H1 (cell line): ENCODE data around the gene RMND1. TPM values are rescaled to one million over a fixed set of nuclear protein-coding genes. Genes with fewer than 3 reads are reported as not detected.

Experiments used
- ATF3 ChIP-seq: IDR thresholded peaks from 2 replicates; pipeline ENCODE4 v1.6.1; 2011; ENCODE audit warnings: low read depth, mild to moderate bottlenecking, low read length; ENCODE audit not compliant: insufficient read depth
- CBX5 ChIP-seq: fragments of 300-800, 300-1000 bp; sonication (generic); IDR thresholded peaks from 2 replicates; pipeline ENCODE4 v1.7.1; 2016; ENCODE audit warnings: antibody characterized with exemption, low read length, low read depth
- CEBPB ChIP-seq: IDR thresholded peaks from 2 replicates; pipeline ENCODE4 v1.6.1; 2012; ENCODE audit warnings: low read depth, low read length
- CTBP2 ChIP-seq: IDR thresholded peaks from 2 replicates; pipeline ENCODE4 v1.7.0; 2011; ENCODE audit warnings: borderline replicate concordance, mild to moderate bottlenecking, moderate library complexity, mixed read lengths, low read length; ENCODE audit not compliant: insufficient read depth, insufficient read length
- POU5F1 ChIP-seq: IDR thresholded peaks from 2 replicates; pipeline ENCODE4 v1.6.1; 2011; ENCODE audit warnings: low read depth, mild to moderate bottlenecking, low read length, moderate library complexity
- SIRT6 ChIP-seq: IDR thresholded peaks from one replicate; pipeline ENCODE4 v1.7.1; 2012; ENCODE audit warnings: low read length, inconsistent platforms
- polyA plus RNA-seq, 7 experiments: library from polyadenylated mRNA; depleted of rRNA in 3 of 7; stranded (reverse) in 5 of 7; unstranded in 2 of 7; fragments of >200 nt in 5 of 7; fragments of 200-250 nt in 2 of 7; gene quantifications; 1 replicate in 5 of 7; 2 replicates in 1 of 7; 4 replicates in 1 of 7; pipeline versions ENCODE4 v1.2.1 to v1.2.3, GENCODE V29; 2011 to 2013; ENCODE audit warnings: missing spikeins in 2 of 7, mixed read lengths in 2 of 7
- total RNA-seq: library from RNA; stranded (reverse); fragmentation: NEBNext Ultra II Directional; extraction: Animal tissue kit (Norgen Biotek cat#: 25700); gene quantifications from 2 replicates; pipeline ENCODE4 v1.2.1, GENCODE V29; 2021

Gene RMND1
- total and polyA plus RNA-seq, 2 of the 8 experiments (the other 6 are each of a cell fraction or from before 2014, with no cell fraction given): 7.3 to 21.9 TPM

DNA sequence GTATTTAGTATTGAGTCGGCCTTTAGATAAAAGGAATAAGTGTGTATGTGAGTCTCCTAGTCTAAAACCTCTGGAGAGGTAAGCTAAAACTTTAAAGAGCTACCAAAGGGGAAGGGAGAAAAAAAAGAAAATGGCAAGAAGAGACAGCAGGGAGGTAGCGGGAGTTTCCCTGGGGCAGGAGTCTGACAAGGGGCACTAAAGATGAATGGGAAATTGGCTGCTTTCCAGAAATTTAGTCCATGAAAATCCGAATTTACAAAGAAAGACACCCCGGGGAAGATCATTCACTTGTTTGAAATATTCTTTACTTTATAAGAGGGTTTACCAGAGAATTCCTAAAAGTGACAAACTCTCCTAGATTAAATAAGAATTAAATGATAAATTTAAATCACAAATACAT lies 19.3 kb downstream of the RMND1 start (continued):
- TF ChIP-seq POU5F1 (no peak), CTBP2 (no peak), CEBPB (no peak), ATF3 (no peak), CBX5 (no peak), SIRT6 (no peak)
